ENCODE results near the gene RITA1.
"Not testable (repeated sequence)": the region's sequence is repeated elsewhere in the genome, so short reads cannot be mapped to it uniquely, and the experiment has no call there.

Gene RITA1

GRCh38 chr12:113203852-113204760 lies 18.6 kb downstream of the RITA1 start:
- DNase-seq (ENCODE audit: low spot score): no peak

GRCh38 chr12:113204804-113205203 lies 19.3 kb downstream of the RITA1 start:
- no peak for DNase-seq (ENCODE audit: low spot score)

GRCh38 chr12:113206802-113207201 lies 21.3 kb downstream of the RITA1 start:
- DNase-seq (ENCODE audit: low spot score): not testable (repeated sequence)

- no peak for DNase-seq (ENCODE audit: low spot score)
Measured at GRCh38 chr12:113207613-113208040, 22.1 kb downstream of the RITA1 start.

- no peak for DNase-seq (ENCODE audit: low spot score)
Measured at GRCh38 chr12:113208041-113208934, 22.8 kb downstream of the RITA1 start.

GRCh38 chr12:113211160-113211559 lies 25.6 kb downstream of the RITA1 start:
- DNase-seq (ENCODE audit: low spot score): no peak

- DNase-seq (ENCODE audit: low spot score): no peak
Measured at GRCh38 chr12:113214895-113215400, 29.4 kb downstream of the RITA1 start.

GRCh38 chr12:113216027-113216426 lies 30.5 kb downstream of the RITA1 start:
- no peak for DNase-seq (ENCODE audit: low spot score)

- DNase-seq (ENCODE audit: low spot score): no peak
Measured at GRCh38 chr12:113220593-113221180, 35.2 kb downstream of the RITA1 start.

GRCh38 chr12:113221181-113221996 lies 35.9 kb downstream of the RITA1 start, which contains the start of gene TPCN1:
Gene TPCN1, plus strand, starts transcription at chr12:113221464. Its CDS starts 5,389 bp downstream, at chr12:113226853.
- peak; percentile 100 for DNase-seq (ENCODE audit: low spot score)

GRCh38 chr12:113221997-113222729 lies 36.6 kb downstream of the RITA1 start:
- peak; percentile 18 for DNase-seq (ENCODE audit: low spot score)

- DNase-seq (ENCODE audit: low spot score): no peak
Measured at GRCh38 chr12:113222730-113223531, 37.4 kb downstream of the RITA1 start.

GRCh38 chr12:113224955-113225354 lies 39.4 kb downstream of the RITA1 start:
- DNase-seq (ENCODE audit: low spot score): no peak

- peak; percentile 20 for DNase-seq (ENCODE audit: low spot score)
Measured at GRCh38 chr12:113226696-113227568, 41.4 kb downstream of the RITA1 start.

- DNase-seq (ENCODE audit: low spot score): no peak
Measured at GRCh38 chr12:113227686-113228391, 42.3 kb downstream of the RITA1 start.

- no peak for DNase-seq (ENCODE audit: low spot score)
Measured at GRCh38 chr12:113228394-113229028, 43.0 kb downstream of the RITA1 start.

Measured in hematopoietic multipotent progenitor cell treated with erythropoietin and hydrocortisone succinate and interleukin-3 and kit ligand, for 15 days (in vitro differentiated cells).